Dedifferentiated amniotic fluid mesenchymal stem cell (primary cell): ENCODE results near the gene TTC8.

Experiments used
- DNase-seq: peaks from one replicate; pipeline ENCODE4 v3.0.0-alpha.2; 2016; ENCODE audit errors: extremely low spot score

Gene TTC8

DNA sequence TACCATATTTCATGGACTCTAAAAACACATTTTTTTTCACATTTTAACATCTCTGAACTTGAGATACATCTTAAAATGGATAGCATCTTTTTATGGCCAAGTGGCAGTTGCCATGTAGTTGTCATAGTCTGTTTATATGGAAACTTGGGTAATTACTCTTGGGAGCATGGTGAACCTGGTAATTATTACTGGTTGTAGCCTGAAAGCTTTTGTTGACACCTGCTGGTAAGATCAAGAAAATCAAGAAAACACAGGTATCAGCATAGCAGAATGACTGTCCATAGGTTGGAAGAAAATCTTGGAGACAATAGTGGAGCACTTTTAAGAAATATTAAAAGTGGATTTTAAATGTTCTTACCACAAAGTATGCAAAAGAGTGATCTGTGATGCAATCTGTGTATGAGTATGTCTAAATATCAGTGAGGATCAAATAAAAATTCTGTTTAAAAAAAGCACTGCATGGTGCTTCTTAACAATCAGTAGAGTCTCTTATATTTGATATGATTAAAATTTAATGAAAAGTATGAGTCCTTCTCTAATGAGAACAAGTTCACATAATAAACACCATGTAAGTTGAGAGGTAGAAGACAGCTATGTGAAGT is 44.2 kb downstream of the TTC8 start:
- DNase-seq, result no peak

DNA sequence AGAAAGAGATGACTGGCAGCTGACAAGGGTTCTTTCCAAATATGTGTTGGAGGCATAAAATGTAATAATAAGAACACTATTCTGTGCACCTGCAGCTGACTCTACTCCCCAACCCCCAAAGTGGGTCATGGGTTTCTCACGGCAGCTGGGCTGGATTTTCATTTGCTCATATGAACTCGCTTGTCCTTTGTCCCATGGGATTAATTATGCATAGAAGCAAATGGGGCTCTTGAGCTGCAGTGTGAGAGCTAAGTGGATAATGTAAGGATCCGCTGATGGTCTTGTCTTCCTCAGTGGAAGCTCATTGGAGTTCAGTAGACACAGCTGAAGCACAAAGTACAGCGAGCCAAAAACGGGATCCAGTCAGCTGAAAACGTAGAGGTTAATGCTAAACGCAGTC is 46.3 kb downstream of the TTC8 start:
- no peak for DNase-seq

- no peak for DNase-seq
Observed at GRCh38 chr14:88871429-88871828, 47.0 kb downstream of the TTC8 start.

- no peak for DNase-seq
Observed at GRCh38 chr14:88872976-88873375, 48.5 kb downstream of the TTC8 start.

DNA sequence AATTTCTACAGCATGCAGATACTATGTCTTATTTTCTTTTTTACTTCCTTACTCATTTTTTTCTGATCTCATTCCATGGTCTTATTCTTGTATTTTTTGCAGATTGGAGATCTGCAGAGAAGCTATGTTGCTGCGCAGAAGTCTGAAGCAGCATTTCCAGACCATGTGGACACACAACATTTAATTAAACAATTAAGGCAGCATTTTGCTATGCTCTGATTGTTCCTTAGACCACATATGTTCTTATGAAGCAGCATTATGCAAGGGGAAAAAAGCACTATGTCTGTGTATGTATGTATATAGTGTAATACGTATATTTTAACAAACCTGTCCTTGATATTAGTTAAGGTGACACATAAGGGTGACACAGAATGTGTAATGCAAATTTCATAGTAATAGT is 52.7 kb downstream of the TTC8 start:
- DNase-seq, result no peak

- peak; percentile 50 for DNase-seq
Observed at GRCh38 chr14:88879022-88879421, 54.6 kb downstream of the TTC8 start.

DNA sequence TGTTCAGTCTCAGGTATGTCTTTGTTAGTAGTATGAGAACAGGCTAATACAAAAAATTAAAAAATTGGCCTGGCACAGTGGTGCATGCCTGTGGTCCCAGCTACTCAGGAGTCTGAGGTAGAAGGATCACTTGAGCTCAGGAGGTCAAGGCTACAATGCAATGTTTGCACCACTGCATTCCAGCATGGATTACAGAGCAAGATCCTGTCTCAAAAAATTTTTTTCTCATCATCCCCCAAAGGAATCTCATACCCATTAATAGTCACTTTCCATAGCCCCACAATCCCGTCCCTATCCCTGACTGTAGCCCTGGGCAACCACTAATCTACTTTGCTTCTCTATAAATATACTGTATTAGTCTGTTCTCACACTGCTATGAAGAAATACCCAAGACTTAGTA is 57.8 kb downstream of the TTC8 start:
- DNase-seq, result no peak

- peak; percentile 47 for DNase-seq
Observed at GRCh38 chr14:88895116-88895515, 70.7 kb downstream of the TTC8 start.

GRCh38 chr14:88901189-88901588 is 76.7 kb downstream of the TTC8 start:
- no peak for DNase-seq

DNA sequence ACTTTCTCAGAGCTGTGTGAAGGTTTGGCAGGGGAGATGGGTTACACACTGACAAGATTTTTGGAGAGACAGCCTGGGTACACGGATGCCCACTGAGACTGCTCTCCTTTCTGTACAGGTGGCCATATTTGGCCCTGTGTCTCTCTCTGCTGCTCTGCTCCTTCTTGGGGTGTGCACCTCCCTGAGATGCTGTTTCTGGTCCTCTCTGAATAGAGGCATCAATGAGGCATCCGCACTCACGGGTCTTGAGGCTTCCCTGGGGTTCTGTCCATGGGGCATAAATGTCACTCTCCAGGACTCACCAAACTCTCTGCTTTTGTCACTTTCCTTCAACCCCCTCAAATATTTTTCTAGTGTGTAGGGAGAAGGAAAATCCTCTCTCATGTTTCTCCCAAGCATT is 77.5 kb downstream of the TTC8 start:
- DNase-seq, result no peak

- DNase-seq, result no peak
Observed at GRCh38 chr14:88902850-88903249, 78.4 kb downstream of the TTC8 start.

DNA sequence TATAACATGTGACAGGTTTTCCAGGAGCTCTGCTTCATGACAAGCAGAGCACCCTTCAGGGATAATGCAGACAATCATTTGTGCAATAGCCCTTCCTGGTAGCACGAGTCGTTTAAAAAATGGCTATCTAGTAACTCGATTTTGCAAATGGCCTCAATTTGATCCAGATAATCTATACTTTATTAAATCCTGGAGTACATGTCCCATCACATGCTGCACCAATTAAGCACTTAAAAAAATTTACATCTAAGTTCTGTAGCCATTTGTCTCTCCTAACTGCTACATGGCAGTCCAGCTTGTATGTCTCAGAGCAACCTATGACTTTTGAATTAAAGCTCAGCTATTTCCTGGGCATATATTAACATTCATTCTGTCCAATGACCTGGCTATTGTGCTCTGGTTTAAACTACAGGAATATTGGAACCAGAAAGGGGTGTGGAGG is 79.8 kb downstream of the TTC8 start:
- no peak for DNase-seq

DNA sequence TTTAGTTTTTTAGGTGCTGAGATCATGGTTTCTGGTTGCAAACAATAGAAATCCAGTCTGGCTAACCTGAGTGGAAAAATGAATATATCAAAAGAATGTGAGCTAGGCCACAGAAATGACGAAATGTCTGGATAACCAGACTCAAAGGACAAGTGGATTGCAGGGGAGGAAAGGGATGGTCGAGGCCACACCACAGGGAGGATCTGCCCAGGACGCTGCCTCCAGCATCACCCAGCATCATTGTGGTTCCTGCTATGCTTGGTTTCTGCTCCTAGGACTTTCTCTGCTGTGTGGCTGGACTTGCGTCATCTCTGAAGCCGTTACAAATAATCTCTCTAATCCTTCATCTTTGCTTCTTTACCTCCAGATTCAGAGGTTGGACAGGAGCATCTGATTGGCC is 80.4 kb downstream of the TTC8 start:
- DNase-seq, result peak; percentile 39

DNA sequence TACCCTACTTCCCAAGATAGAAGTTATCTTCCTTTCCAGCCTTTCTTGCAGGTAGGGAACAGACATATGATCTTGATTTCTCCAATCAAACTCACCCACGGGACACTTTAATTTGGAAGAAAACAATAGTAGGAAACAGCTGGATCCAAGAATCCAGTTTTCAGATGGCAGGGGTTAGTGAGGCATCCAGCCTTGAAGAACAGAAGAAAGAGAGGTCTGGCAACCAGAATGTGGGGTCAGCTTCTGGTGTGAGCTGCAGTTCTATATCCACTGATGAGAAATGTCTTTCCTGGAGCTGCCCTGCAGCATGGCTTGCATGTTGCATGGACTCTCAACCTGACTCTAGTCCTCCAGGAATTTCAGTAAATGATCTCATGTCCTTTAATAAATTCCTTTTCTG is 83.8 kb downstream of the TTC8 start:
- no peak for DNase-seq

- no peak for DNase-seq
Observed at GRCh38 chr14:88910386-88910785, 85.9 kb downstream of the TTC8 start.

GRCh38 chr14:88911809-88912208 is 87.4 kb downstream of the TTC8 start:
- no peak for DNase-seq

- no peak for DNase-seq
Observed at GRCh38 chr14:88914956-88915355, 90.5 kb downstream of the TTC8 start.

DNA sequence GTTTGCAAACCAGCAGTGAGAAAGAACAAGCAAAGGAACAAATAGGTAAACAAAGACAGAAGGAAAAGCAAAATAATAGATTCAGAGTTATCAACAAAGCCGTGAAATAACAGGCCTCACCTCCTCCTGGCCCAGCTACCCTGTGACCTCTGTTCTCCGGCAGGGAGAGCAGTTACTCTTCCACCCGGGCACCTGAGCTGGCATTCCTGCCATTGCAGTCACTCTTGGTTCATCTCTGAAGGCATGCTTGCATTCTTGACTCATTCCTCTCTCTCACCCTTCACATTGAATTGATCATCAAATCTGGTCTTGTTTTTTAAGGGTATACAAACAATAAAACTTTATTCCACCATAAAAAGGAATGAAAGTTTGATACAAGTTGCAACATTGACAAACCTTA is 95.1 kb downstream of the TTC8 start:
- no peak for DNase-seq
